ENCODE data around the gene XG.

The XG gene

GRCh38 chrX:2820136-2820771 is 68.4 kb downstream of the XG start:
- DNase-seq (ENCODE audit: low spot score): no peak

DNA sequence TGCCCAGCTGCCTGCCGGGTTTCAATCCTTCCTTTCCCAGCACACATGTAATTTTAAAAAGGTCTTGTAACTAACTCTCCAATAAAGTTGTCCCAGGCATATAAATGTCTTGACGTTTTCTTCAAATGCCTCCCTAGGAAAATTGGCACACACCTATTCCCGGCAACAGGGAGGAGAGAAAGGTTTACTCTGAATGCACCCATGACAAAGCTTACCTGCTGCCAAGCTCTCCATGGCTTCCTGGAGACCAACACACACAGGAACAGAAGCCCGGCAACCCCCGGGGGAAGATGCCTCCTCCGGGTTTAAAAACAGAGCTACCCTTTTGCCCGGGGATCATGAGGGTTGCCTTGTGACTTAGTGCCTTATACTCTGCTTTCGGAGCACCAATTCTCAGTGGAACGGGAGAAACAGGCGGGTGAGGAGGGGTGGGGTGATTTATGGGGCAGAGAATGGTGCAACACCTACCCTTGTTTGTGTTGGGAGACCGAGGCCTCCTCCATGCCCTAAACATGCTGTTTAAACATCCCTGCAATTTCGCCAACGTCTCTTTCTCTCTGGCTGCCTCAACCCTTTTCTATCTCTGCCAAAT is 72.1 kb downstream of the XG start:
- DNase-seq (ENCODE audit: low spot score): no peak

DNA sequence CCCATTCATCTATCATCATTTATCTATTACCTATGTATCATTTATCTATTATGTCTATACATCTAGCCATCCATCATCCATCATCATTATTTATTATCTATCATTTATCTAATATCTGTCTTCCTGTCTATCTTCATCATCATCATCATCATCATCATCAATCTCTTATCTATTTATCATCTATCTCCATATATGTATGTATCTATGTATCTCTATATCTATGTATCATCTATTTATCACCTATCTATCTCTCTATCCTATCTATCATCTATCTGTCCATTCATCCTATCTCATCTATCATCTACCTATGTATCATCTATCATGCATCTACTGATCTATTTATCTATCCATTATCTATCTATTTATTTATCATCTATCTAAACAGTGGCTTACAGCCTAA is 73.0 kb downstream of the XG start:
- DNase-seq (ENCODE audit: low spot score): no peak

- peak; percentile 30 for DNase-seq (ENCODE audit: low spot score)
Measured at GRCh38 chrX:2828344-2828958, 76.6 kb downstream of the XG start, which contains the start of gene GYG2. Gene GYG2 (plus strand): TSS chrX:2828930. CDS start chrX:2830189, 1,259 bp downstream.

DNA sequence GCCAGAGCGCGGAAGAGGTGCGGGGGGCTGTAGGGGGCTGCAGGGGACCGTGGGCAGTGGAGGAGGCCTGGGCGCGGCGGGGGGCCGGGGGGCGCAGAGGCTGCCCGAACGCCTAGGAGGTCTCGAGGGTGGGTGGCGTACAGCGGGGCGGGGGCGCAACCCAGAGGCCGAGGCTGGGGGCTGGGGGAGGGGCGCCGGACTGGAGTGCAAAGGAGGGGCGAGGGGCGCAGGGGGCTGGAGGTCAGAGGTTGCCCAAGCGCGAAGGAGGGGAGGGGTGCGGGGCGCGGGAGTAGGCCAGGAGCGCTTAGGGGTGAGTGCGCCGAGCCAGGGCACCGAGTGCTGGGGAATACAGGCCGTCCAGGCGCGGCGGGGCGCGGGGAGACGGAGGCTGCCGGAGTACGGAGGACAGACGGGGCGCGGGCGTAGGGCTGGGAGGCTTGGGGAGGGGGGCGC is 77.1 kb downstream of the XG start:
- DNase-seq (ENCODE audit: low spot score): peak; percentile 19

DNA sequence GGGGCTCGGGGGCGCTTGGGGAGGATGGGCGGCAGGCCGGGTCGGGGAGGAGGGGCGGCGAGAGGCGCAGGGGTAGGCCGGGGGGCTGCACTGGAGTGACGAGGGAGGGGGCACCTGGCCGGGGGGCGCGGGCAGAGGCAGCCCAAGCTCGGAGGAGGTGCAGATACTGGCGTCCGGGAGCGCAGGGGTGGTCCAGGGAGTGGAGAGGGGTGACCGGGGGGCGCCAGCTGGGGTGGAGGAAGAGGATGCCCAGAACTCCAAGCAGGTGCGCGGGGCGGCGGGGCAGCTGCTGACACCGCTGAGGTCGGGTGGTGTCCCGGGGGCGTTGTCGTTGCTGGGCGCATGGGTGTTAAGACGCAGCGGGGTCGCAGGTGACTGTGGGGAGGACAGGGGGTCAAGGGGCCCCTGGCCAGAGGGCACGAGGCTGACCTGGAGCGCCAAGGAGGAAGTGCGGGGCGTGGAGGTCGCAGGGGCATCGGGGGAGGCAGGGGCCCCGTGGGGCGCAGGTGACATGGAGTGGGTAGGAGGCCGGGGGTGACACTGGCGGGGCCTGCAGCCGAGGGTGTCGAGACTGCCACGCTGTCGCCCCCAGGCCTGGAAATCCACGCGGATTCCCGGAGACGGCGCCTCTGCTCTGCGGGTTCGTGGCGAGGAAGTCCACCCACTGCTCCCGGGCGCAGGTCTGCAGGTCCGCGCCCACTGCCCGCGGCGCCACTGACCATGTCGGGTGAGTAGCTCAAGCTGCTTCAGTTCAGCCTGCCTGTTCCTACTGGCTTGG is 77.8 kb downstream of the XG start:
- DNase-seq (ENCODE audit: low spot score): no peak

DNA sequence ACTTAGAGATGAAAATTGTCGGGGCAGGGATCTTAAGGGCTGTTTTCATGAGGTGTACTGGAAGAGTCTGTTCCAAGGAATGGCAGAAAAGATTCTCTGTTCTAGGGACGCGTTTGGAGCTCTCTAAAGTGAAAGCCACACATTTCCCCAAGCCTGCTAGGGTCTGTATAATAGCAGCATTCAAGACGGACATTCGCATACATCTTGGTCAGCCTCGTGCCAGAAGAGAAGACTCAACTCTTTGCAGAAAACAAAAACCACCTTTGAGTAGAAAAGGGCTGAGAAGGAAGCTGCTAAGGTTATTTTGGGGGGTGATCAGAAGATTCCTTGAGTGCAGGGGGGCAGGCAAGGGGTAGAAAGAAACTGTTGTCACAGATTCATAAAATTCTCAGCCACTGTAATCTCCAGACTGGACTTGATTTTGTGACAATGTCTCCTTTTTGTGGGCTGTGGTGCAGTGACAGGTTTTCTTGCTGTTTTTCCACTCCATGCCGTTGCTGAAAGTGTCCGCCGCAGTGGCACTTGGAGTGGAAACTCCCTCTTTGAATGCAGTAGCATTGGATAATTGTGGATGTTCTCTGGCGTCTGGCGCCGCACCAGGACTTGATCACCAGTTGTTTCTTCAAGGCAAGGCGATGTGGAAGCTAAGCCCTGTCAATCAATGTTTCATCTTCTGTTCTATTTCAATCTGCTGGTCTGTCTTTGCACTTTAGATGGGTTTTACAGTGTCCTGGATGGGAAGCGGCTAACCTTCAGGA is 79.8 kb downstream of the XG start:
- no peak for DNase-seq (ENCODE audit: low spot score)

DNA sequence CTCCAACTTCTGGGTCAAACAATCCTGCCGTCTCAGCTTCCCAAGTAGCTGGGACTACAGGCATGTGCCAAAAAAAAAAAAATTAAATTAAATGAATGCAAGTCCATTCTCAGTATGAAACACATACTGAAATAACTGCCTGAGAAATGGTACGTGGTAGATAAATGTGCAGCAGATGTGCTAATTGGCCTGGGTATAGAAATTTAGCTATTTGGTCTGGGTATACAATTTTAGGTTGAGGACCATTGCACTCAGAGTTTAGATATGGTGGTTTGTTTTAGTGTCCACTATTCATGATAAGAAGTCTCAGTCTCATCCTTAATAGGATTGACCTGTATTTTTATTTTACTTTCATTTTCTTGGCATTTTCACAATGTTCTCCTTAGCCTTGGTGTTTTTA is 86.1 kb downstream of the XG start:
- no peak for DNase-seq (ENCODE audit: low spot score)

- DNase-seq (ENCODE audit: low spot score): no peak
Measured at GRCh38 chrX:2840961-2841360, 89.1 kb downstream of the XG start.

DNA sequence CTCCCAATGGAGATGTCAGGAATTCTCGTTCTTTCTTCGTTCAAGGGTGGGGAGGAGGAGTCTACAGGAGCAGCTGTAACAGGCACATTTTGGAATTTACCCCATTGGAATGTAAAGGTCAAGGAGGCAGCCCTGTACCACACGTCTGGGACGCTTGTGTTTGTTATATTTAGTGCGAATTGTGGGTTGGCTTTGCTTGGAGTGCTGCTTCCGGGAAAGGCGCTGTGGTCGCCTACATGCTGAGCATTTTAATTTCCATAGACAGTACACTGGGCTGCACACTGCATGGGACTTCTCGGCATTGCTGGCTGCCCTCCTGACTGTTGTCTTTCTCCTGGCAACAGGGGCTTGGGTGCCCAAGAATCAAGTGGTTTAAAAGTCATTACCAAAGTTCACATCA is 89.7 kb downstream of the XG start:
- no peak for DNase-seq (ENCODE audit: low spot score)

DNA sequence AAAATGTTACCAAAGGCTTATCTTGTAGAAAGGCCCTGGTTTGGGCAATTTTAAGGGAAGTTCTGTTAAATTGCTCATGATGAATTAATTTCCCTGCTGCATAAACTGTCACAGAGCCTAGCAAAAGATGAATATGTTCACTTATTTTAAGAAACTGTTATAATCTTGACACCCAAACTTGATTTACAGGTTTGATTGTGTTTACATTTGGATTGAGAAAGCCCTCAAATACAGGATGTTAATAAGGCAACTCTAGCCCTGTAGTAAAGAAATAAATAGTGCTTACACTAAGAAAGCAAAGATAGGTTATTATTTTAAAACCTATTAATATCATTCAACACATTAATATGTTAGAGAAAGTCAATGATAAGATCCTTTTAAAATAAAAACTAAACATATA is 95.2 kb downstream of the XG start:
- no peak for DNase-seq (ENCODE audit: low spot score)

GRCh38 chrX:2848871-2849301 is 97.0 kb downstream of the XG start:
- peak; percentile 65 for DNase-seq (ENCODE audit: low spot score)

DNA sequence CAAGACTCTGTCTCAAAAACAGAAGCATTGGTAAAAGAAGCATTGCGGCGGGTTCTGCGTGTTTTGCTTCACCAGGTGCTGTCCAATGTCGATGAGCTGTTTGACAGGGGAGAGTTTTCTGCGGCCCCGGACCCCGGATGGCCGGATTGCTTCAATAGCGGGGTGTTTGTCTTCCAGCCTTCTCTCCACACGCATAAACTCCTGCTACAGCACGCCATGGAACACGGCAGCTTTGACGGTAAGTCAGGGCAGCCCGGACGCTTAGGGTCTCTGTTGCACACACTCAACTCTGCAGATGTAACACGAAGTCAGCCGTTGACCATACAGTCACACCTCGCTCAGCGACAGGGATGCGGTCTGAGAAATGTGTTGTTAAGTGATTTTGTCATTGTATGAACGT is 103.1 kb downstream of the XG start:
- no peak for DNase-seq (ENCODE audit: low spot score)

GRCh38 chrX:2855761-2856160 is 103.9 kb downstream of the XG start:
- DNase-seq (ENCODE audit: low spot score): no peak

DNA sequence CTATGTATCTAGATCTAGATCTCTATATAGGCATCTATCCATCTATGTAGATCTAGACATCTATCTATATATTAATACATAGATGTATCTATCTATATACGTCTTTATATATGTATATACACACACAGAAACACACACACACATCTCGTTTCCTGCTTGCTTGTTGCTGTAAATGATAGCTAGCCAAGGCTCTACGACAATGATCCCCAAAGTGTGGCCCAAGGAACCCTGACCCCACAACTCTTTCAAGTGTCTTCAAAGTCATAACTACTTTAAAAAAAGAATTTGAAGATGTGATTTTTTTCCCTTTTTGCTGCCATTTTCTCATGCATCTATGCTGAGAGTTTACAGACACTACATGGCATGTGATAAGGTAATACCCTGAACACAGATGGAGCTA is 105.7 kb downstream of the XG start:
- DNase-seq (ENCODE audit: low spot score): no peak

DNA sequence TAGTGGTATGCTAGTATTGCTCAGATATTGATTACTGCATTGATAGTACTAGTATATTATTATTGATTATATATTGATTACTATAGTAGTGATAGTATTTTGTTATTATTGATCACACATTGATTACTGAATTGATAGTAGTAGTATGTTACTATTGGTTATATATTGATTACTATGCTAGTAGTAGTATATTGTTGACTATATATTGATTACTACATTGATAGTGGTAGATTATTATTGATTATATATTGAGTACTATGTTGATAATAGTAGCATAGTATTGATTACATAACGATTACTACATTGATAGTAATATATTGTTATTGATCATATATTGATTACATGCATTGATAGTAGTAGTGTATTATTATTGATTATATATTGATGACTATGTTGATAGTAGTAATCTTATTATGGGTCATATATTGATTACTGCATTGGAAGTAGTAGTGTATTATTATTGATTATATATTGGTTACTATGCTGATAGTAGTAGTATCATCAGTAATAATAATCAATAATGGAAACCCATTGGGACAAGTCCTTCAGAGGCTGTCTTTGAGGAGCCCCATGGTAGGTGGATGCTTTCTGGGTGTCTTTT is 107.5 kb downstream of the XG start:
- no peak for DNase-seq (ENCODE audit: low spot score)

DNA sequence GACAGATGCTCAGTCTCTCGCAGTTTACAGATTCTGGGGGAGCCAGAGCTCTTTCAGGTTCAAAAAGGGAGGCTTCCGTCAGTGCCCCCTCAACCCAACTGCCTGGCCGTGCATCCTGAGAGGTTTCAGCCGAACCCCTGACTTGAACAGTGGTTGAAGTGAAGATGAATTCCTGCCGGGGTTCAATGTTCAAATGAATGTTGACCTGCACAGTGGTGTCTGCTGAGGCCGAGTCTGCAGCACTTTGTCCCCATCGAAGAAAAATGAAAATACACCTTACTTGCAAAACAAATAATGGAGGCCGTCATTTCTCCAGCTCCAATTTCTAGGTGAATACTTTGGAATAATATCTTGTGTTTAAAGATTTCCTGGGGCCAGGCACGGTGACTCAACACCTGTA is 110.6 kb downstream of the XG start:
- no peak for DNase-seq (ENCODE audit: low spot score)

DNA sequence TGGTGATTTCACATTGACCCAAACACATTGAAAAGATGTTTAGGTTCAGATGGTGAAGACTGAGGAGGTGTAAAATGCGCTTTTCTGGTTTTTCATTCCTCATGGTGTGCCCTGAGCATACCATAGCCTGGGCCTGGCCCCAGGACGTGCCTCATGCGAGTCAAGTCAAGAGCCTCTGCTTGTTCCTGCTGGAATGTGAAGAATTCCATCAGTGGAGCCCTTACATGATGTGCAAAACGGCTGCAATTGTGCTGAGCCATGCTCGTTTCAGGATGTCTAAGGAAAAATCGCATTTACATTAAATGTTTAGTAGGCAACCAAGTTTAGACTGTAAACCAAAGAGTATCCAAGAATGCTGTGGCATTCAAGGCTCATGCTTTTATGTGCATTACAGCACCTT is 111.8 kb downstream of the XG start:
- peak; percentile 9 for DNase-seq (ENCODE audit: low spot score)

All from AG20443 (cell line).